HG02610 (cell line): Measurements from ENCODE around the gene TBX6.

Experiments used
- ATAC-seq: cut with Tn5 transposase; IDR thresholded peaks from one replicate; pipeline ENCODE4 v1.9.1; 2021; ENCODE audit warnings: mild to moderate bottlenecking, moderate library complexity; ENCODE audit not compliant: unreplicated experiment

Gene TBX6

DNA sequence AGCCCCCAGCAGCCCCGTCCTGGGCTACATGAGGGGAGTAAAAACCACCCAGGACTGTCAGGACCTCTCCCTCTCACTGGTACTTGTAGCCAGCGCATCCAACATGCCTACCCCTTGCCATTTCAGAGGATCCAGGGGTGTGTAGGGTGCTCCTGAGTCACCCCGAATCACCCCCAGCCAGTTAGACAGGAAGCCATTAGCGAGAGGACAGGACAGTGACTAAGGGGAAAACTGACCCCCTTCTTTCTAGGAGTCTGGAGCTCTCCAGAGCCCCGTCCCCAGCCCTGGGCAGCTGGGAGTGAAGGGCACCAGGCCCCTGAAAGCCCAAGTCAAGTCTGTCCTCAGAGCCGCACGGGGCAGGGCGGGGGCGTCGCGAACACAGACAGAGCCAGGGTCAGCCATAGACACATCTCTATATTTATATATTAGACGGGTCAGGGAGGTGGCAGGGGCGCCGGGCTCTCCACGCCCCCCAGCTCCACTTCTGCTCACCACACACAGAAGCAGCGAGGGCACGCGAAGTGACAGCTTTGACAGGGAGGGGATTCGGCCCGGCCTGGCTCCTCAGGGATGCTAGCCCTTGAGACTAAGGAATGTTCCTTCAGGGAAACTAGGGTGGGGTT, 22.1 kb upstream of the TBX6 start:
- no peak for ATAC-seq

DNA sequence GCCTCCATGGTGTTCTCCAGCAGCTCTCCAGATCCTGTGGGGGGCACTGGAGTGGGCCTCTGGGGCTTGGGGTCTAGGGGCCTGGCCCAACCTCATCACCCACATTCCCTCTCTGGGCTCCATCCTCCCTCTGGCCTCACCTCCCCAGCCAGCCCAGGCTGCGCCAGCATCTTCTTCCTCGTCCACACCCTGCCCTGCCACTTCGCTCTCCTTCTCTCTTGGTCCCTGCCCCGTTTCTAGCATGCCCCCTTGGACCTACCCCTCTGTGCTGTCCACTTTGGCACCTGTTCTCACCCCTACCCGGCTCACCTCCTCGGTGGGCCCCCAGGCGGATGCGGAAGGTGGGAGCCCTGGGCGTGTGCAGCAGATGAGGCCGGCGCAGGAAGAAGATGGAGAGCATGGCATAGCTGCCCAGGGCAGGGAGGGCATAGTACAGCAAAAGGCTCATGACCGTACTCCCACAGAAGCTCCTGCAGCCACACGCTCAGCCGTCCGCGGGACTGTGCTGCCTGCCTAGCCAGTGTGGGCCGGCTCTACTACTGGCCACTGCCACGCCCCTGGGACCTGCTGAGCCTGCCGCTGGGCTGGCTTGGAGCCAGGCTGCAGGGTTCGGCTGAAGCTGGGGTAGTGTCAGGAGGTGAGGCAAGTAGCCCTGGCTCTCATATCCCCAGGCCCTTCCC, 21.4 kb upstream of the TBX6 start, which contains the start of gene GDPD3:
GDPD3 (minus strand) TSS at position 507 of the 680 bp plus-strand sequence; CDS start at position 448, 59 bp downstream.
- no peak for ATAC-seq

DNA sequence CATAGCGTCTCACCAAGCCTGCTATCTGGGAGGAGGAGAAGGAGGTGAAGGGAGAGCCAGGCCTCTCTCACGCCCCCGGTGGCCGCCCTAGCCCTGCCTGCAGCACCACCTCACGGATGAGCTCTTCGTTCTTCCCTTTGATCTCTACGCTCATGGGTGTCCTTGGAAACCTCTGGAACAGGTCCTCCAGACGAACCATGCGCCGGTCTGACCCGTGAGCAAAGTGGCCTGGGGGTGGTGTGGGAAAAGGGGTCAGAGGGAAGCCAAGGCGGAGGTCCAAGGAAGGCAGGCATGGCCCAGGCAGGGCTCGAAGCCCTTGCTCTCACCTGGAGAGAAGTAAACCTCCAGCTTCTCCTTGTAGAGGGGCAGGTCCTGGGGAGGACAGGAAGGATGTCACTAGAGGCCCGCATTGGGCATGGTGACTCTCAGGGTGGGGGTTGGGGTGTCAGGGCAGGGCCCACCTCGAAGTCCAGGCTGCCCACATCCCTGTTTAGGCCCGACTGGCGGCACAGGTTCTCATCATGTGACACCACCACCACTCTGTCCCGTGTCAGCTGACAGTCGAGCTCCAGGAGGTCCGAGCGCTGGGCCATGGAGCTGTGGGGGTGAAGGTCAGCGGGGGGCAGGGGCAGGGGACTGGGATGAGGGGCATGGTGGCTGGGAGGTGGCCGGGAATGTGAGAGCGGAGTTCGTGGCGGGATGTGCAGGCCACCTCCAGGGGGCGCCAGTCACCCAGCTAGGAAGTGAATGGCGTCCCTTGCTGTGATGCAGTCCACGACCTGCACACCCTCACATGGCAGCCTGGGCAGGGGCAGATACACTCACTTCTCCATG, 20.7 kb upstream of the TBX6 start:
- no peak for ATAC-seq

DNA sequence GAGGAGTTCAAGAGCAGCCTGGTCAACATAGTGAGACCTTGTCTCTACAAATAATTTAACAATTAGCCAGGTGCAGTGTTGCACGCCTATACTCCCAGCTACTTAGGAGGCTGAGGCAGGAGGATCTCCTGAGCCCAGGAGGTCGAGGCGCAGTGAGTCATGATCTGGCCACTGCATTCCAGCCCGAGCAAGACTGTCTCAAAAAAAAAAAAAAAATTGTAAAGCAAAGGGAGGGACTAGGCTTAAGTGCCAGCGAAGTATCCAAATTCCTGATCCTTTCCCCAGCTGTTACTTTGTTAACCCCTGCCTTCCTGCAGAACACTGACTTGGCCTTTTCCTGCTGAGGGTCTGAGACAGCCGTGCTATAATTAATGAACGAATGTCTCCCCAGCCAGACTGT, 18.9 kb upstream of the TBX6 start:
- no peak for ATAC-seq

DNA sequence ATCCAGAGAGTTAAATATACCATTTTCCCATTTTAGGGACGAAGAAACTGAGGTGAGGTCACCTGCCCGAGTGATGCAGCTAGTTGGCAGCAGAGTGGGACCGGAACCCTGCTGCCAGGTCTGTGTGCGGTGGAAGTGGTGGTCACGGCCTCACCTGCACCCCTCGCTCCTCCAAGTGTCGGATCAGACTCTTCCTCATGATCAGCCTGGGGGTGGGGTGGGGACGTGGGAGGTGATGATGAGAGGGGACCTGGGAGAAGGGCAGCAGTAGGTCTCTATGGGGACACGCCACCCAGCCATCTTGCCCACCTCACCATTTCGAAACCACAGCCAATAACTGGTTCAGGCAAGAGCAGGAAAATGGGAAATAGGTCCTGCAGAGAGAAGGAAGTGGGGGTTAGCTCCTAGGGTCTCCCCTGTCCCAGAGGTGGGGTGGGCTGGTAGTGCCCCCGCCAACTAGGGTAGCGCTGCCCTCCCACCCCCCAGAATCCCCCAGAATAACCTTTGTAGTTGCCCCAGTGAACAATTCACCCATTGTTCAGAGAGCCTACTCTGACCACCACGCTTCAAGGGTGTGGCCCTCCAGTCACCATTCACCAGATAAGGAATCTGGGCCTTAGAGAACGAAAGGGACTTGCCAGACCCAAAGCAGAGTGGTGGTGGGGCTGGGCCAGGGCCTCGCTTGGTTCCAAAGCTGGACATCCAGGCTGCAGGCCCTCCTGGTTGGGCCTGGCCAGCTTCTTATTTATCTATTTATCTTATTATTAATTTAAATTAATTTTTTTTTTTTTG, 16.5 kb upstream of the TBX6 start:
- no peak for ATAC-seq

DNA sequence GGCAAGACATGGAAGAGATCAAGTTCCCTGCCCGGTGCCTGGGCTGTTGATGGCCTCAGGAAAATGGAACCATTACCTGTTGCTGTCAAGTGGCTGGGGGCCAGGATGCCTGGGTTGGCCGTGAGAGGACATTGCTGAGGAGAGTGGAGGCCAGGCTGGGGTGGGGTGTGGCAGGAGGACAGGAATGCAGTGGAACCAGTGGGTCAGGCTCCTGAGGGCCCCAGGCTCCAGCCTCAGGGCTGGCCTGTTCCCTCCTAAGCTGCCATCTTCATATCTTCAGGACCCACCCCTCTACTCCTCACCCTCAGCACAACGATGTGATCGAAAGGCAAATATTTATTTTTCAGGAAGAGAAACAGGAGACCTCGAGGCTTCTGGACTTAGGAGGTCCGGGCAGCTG, 12.8 kb upstream of the TBX6 start:
- ATAC-seq, result no peak

DNA sequence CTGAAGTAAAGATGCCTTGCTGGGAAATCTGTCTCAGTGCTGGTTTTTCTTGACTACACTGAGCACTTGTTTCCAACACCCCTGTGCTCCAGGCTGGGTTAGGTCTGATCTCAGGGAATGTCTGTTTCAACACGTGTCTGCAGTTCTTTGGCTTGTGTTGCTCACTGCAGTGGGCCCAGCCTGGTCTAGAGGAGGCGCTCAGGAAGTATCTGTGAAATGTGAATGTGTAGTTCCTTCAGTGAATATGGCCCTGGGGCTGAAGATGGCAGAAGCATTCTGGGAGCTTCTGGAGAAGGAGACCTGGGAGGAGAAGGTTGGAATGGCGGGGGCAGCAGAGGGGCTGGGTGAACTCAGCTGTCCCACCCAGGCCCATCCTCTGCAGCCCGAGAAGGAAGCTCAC, 12.4 kb upstream of the TBX6 start:
- no peak for ATAC-seq

DNA sequence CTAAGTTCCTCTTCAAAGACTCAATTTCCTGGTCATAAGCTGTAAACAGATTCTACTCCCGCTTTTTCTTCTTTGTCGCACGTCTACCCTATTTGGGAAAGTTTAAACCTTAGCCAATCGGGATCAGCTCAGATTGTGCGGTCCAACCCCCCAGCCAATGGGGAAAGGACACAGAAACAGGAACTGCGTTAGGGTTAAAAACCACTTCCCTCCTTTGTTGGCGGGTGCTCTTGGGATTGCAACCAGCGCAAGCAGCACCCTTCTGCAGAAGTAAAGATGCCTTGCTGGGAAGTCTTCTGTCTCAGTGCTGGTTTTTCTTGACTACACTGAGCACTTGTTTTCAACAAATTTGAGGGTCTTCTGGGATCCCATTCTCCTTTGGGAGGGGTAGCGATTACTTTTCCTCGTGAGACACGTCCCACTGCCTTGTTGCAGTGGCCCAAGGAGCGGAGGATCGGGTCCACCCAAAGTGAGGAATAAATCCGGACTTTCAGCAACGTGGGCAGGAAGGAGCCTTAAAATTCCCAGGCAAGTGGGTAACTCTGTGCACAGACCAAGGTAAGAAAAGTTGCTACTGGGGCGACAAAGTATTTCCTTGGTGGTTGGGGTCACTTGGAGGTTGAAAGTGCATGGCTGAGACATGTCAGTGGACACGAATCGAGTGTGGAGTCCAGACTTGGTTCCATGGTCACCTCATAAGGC, 5.3 kb upstream of the TBX6 start:
- ATAC-seq, result no peak

DNA sequence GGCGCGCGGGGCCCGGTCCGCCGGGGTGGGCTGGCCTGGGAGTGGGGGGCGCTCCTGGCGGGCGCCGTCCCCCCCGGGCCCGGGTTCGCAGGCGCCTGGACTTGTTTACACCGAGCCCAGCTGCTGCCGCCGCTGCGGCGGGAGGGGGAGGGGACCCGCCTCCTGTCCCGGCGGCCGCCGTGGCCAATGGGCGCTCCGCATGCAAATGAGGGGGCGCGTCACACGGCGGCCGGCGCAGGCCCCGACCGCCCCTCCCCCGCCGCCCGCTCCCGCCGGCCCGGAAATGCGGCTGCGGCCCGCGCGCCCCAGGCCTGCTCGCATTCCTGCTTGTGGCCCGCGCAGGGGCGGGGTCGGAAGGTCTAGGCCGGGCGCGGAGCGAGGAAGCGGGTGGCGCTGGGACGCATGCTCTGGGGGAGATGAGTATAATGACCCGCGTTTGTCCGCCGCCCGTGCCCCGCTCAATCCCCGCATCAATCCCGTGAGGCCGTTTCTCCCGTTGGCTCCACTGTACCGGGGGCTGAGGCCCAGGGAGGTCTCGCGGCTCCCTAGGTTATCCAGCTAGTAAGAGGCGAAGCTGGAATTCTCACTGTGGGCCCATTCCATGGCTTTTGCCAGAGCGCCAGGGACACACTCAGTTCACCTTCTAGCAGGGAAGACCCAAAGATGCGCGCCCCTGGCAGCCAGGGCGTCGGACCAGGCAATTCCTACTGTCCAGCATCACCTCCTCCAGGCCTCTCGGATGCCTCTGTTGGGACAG, 4.6 kb upstream of the TBX6 start, which contains the start of gene YPEL3:
YPEL3 (minus strand) TSS at position 109 of the 757 bp plus-strand sequence. CDS start 731 bp downstream, outside the sequence.
- peak; percentile 34 for ATAC-seq

DNA sequence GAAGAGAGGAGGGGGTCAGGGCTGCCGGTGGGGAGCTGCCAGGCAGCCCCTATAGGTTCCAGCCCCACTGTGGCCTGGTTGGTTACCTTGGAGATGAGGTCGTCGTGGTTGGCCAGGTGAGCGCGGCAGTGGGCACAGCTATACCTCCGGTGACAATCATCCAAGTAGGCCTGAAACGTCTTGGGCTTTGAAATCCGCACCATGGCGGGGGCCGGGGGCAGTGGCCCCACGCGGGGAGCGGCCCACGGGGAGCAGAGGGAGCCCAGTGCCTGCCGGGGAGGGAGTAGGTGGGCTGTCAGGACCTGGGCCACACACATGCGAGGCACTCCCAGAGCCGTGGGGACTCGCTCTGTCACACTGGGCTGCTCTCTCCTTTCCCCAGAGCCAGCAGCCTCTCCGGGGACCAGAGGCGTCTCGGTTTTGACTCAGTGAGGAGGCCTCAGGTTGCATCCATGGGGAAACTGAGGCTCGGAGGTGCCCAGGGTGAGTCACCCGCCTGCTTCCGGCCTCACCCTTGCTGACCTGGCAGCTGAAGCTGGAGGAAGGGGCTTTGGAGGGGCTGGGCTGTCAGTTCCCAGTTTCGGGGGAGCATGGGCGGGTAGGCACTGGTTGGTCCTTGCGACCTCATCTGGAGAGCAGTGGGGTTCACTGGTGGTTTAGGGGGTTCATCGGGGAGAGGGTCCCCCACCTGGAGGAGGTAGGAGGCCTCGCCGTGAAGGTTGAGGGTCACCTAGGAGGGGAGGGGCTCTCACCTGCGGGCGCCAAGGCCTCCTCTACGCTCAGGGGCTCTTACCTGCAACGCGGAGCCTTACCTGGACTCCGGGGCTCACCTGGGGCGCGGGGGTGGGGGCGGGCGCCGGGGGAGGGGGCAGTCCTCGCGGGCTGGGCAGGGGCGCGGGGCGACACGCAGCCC, 3.7 kb upstream of the TBX6 start:
- ATAC-seq, result no peak

DNA sequence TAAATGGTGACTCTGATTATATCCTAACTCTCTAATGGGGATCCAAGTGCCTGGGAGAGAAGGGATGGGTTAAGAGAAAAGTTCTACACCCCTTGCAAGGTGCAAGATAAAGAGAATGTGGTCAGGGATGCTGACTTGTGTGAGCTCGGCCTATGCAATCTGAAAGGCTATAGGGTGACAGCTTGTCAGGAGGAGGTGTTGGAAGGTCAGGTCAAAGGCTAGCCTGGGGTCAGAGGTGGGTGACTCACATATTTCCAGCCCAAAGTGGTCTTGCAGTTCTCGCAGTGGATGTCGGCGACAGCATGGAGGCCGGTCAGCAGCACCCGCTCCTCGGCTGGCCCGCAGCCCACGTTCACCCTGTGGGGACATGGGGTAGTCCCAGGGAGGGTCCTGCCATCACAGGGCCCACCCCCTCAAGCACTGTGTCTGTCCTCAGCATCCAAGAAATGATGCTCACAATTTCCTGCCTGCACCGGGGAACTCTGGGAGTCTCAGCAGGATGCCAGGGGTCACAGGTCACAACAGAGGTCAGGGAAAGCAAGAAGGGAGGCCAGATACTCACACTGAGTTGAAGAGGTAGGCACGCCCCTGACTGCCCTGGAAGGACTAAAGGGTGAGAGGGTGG, 2.9 kb upstream of the TBX6 start:
- ATAC-seq, result no peak

DNA sequence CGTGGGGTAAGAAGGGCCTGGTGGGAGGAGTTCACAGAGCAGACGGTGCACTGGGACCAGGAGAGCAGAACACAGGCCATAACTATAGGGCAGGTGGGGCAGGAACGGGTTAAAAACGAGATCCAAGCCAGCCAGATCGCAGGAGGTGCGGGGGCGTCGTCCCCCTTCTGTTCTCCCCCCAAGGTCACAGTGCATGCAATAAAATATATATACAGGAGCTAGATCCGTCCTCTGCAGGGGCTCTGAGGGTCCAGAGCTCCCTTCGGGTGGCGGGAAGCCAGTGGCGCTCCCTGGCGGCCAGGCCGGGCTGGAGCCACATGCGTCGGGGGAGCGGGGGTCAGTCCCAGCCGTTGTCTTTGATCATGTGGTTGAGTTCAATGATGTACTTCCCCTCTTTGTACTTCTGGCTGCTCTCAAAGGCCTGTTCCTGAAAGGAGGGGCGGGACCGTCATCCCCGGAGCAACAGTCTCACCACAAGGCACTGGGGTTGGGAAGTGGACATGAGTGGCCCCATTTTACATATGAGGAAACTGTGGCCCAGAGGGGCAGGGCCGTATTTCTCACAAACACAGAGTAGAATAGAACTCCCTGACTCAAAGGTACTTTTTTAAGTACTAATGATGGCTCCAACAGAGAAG, 768 bp upstream of the TBX6 start:
- peak; percentile 39 for ATAC-seq

DNA sequence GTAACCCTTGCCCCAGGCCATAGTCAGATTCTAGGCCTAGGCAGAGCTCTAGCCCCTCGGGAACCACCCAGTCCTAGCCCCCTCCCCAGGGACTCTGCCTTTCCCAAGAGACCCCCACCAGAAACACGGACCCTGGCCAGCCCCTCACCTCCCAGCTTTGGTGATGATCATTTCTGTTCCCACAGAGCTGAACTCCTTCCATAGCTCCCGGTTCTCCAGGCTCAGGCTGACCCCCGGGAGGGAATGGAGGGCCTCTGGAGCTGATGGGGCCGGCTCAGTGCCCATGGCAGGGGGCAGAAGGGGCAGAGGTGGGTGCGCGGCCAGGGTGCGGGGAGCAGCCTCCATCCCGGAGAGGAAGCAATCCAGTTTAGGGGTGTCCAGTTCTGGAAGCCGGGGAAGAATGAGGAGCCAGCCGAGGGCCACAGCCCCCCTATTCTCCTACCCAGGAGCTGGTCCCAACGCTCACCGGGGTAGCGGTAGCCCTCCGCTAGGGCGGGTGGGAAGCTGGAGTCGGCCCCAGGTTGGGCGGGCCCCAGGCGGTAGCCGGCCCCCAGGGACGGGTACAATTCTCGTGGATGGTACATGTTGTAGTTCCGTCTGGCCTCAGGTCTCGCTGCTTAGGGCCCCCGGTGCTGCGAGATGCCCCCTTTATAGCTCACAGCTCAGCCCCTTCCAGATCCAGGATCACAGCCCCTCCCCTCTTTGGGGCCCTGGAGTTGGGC, 953 bp downstream of the TBX6 start:
- no peak for ATAC-seq

DNA sequence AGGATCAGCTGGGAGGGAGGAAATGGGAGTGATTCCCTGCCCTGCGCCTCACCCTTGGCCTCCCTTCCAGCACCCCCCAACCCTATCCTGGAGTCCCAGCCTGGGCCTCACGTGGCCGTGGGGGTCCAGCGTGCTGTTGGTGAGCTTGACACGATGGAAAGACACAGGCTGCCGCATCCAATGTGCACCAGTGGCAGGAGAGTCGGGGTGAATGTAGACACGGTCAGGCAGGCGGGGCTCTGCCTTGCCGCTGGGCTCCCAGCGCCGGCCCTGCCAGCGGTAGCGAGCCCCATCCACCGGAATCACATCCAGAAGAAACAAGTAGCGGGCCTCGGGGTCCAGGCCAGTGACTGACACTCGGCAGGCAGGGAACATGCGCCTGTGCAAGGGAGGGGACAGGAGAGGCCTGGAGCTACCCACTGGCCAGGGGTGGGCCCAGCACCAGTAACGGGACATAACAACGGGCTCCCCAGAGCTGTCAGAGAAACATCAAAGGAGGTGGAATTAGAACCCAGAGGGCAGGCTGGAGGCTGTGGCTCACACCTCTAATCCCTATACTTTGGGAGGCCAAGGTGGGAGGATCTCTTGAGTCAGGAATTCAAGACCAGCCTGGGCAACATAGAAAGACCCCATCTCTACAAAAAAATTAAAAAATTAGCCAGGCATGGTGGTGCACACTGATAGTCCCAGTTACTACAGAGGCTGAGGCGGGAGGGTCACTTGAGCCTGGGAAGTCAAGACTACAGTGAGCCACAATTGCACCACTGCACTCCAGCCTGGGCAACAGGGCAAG, 2.7 kb downstream of the TBX6 start:
- no peak for ATAC-seq

DNA sequence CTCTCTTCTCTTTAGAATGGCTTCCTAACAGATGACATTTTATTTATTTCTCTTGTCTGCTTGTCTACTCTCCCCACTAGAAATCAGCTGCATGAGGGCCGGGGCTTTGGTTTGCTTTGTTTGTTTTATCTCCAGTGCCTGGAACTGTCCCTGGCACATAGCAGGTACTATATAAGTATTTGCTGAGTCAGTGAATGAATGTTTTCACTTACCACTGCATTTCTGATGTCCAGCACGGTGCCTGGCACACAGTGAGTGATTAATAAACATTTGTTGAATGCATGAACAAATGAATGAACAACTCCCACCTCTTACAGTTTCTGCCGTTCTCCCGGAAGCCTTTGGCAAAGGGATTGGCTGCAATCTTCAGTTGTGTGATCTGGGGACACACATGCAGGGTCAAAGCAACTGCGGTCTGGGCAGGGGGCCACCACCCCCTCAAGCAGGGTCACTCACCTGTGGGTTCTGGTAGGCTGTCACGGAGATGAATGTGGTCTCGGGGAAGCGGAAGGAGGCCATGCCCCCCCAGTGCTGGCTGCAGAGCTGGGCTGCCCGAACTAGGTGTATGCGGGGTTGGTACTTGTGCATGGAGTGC, 3.4 kb downstream of the TBX6 start:
- ATAC-seq, result no peak
